T47D (cell line): ENCODE data around the gene HS1BP3.

Source experiments
- DNase-seq, 2 experiments: peaks; one replicate each; pipeline versions ENCODE4 v3.0.0 to v3.0.0-alpha.2; 2011 to 2012; ENCODE audit warnings: low read depth in 1 of 2, low spot score in 1 of 2
- JUND ChIP-seq: IDR thresholded peaks from 2 replicates; pipeline ENCODE4 v1.6.1; 2012; ENCODE audit warnings: low read depth
- in situ Hi-C: cut with HindIII; loops from 2 replicates; pipeline ENCODE4 v1.10.0; 2016; ENCODE audit warnings: low sequenced_read_pairs, low pct_unique_long_range_greater_than_20kb

Gene HS1BP3

GRCh38 chr2:20627712-20628380 lies 23.1 kb downstream of the HS1BP3 start:
- no peak for TF ChIP-seq JUND
- DNase-seq = no peak
- in situ Hi-C loops = loop anchor here (25.0 kb wide), 1 partner anchor 191 kb away; the partner anchor contains the start of gene RHOB

GRCh38 chr2:20626698-20627513 lies 24.0 kb downstream of the HS1BP3 start:
- in situ Hi-C loops = loop anchor here (25.0 kb wide), 1 partner anchor 190 kb away; the partner anchor contains the start of gene RHOB
- no peak for DNase-seq
- no peak for TF ChIP-seq JUND

- no peak for DNase-seq
- in situ Hi-C loops = loop anchor here (25.0 kb wide), 1 partner anchor 189 kb away; the partner anchor contains the start of gene RHOB
- no peak for TF ChIP-seq JUND
Observed at GRCh38 chr2:20626392-20626697, 24.6 kb downstream of the HS1BP3 start.

GRCh38 chr2:20625491-20626391 lies 25.2 kb downstream of the HS1BP3 start:
- no peak for TF ChIP-seq JUND
- in situ Hi-C loops = loop anchor here (25.0 kb wide), 1 partner anchor 188 kb away; the partner anchor contains the start of gene RHOB

GRCh38 chr2:20624884-20625485 lies 25.9 kb downstream of the HS1BP3 start:
- in situ Hi-C loops = loop anchor here (25.0 kb wide), 1 partner anchor 188 kb away; the partner anchor contains the start of gene RHOB
- DNase-seq = no peak
- TF ChIP-seq JUND = no peak

More at GRCh38 chr2:20625491-20626391, 25.2 kb downstream of the HS1BP3 start:
- DNase-seq = no peak

- no peak for DNase-seq
- in situ Hi-C loops = no loop called here
- TF ChIP-seq JUND = no peak
Observed at GRCh38 chr2:20624156-20624883, 26.6 kb downstream of the HS1BP3 start.

GRCh38 chr2:20623741-20624155 lies 27.1 kb downstream of the HS1BP3 start:
- no peak for DNase-seq

GRCh38 chr2:20623241-20623640 lies 27.7 kb downstream of the HS1BP3 start:
- no peak for TF ChIP-seq JUND
- no peak for DNase-seq
- in situ Hi-C loops = no loop called here

More at GRCh38 chr2:20623741-20624155, 27.1 kb downstream of the HS1BP3 start:
- in situ Hi-C loops = no loop called here
- no peak for TF ChIP-seq JUND

GRCh38 chr2:20622731-20623130 lies 28.2 kb downstream of the HS1BP3 start:
- DNase-seq = no peak
- TF ChIP-seq JUND = no peak
- in situ Hi-C loops = no loop called here

GRCh38 chr2:20622296-20622686 lies 28.6 kb downstream of the HS1BP3 start:
- in situ Hi-C loops = no loop called here
- TF ChIP-seq JUND = no peak
- no peak for DNase-seq

- no peak for DNase-seq
- in situ Hi-C loops = no loop called here
- TF ChIP-seq JUND = no peak
Observed at GRCh38 chr2:20621366-20622295, 29.3 kb downstream of the HS1BP3 start.
